Testis (tissue), 2 donors: ENCODE measurements around the gene IL1RAPL1.

ENCODE experiments used
- CTCF ChIP-seq, 3 experiments: fragments of 450-650 bp in 2 of 3; fragments of 200-600 bp in 1 of 3; sonication (generic) in 1 of 3; IDR thresholded peaks; one replicate each; pipeline ENCODE4 v1.5.1; 2016 to 2019; ENCODE audit warnings: antibody characterized with exemption in 3 of 3, mild to moderate bottlenecking in 2 of 3, moderate library complexity in 1 of 3
- POLR2A ChIP-seq: fragments of 450-650 bp; IDR thresholded peaks from one replicate; pipeline ENCODE4 v1.6.1; 2017; ENCODE audit warnings: antibody characterized with exemption, mild to moderate bottlenecking, moderate library complexity

GRCh38 chrX:29542152-29542551 lies 954.9 kb downstream of the IL1RAPL1 start:
- TF ChIP-seq CTCF (IDR thresholded peaks at IDR 0.05): no peak
- TF ChIP-seq POLR2A: no peak
